ENCODE results near the gene FRMD4A.

DNA sequence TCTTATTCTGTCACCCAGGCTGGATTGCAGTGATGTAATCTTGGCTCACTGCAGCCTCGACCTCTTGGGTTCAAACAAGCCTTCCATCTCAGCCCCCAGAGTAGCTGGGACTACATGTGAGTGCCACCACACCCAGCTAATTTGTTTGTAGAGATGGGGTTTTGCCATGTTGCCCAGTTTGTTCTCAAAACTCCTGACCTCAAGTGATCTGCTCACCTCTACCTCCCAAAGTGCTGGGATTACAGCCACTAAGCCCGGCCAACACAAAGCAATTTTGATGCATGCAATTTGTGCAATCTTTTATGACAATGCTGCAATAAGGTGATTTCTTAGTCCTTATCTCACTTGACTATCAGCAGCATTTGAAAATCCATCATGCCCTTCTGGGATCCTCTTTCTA is 333.1 kb downstream of the FRMD4A start:
- TF ChIP-seq, protein P1, sequence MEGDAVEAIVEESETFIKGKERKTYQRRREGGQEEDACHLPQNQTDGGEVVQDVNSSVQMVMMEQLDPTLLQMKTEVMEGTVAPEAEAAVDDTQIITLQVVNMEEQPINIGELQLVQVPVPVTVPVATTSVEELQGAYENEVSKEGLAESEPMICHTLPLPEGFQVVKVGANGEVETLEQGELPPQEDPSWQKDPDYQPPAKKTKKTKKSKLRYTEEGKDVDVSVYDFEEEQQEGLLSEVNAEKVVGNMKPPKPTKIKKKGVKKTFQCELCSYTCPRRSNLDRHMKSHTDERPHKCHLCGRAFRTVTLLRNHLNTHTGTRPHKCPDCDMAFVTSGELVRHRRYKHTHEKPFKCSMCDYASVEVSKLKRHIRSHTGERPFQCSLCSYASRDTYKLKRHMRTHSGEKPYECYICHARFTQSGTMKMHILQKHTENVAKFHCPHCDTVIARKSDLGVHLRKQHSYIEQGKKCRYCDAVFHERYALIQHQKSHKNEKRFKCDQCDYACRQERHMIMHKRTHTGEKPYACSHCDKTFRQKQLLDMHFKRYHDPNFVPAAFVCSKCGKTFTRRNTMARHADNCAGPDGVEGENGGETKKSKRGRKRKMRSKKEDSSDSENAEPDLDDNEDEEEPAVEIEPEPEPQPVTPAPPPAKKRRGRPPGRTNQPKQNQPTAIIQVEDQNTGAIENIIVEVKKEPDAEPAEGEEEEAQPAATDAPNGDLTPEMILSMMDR (IDR thresholded peaks at IDR 0.05) = no peak
- no peak for TF ChIP-seq POLR2A (IDR thresholded peaks at IDR 0.05)

Measured in uterus (tissue), 2 donors.